ENCODE data around the gene NEUROG1.

The NEUROG1 gene

DNA sequence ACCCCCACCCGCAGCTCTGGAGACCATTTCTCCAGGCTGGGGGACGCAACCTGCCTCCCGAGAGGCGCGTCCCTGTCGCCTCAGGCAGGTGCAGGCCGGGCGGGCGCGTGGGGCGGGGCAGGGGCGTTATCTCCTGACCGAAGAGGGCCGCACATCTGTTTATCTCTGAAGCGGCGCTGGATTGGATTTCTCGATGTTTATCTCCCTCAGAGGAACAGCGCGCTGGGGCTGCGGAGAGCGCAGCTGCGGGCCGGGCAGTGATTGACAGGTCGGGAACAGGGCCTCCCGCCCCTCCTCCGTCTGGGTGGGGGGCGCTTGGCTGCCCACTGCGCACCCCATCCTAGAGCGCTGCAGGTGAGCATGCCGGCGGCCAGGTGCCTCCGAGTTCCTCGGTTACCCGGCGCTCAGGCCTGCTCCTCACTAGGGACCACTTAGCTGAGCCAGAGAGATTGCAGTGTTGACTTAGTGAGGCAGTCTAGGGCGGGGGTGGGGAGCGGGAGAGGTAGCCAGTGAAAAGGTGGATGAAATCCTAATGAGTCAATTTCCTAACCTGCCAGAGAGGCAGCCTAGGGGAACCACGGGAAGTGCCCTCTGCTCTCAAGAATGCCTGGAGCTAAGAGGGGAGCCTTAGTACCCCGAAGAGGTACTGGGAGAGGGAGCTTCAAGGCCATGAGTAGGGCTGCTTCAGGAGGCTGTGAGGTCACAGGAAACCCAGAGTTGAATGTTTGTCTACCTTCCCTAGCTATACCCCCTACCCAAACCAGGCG is 44.0 kb downstream of the NEUROG1 start:
- DNase-seq: peak; percentile 81

DNA sequence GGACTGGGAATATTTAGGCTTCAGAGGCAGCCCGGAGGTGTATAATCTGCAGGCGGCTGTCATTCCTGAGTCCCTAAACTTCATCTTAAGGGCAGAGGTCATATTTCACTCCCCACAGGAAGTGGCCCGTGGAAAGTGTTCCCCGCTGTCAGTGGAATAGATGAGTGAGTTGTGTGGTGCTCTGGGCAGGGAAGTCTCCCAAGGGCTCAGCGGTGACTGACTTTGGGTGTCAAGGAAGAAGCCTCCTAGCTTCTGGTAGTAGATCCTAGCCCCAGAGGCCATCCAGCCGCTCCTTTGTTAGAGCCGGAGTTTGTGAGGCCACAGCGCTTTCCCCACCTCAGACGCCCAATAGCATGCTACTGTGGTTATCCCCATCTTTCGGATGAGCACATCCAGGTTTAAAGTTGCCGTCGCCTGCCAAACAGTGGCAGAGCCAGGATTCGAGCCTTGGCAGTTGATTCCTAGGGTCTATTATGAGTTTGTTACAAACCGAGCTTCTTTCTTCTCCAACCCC is 44.7 kb downstream of the NEUROG1 start:
- no peak for DNase-seq

DNA sequence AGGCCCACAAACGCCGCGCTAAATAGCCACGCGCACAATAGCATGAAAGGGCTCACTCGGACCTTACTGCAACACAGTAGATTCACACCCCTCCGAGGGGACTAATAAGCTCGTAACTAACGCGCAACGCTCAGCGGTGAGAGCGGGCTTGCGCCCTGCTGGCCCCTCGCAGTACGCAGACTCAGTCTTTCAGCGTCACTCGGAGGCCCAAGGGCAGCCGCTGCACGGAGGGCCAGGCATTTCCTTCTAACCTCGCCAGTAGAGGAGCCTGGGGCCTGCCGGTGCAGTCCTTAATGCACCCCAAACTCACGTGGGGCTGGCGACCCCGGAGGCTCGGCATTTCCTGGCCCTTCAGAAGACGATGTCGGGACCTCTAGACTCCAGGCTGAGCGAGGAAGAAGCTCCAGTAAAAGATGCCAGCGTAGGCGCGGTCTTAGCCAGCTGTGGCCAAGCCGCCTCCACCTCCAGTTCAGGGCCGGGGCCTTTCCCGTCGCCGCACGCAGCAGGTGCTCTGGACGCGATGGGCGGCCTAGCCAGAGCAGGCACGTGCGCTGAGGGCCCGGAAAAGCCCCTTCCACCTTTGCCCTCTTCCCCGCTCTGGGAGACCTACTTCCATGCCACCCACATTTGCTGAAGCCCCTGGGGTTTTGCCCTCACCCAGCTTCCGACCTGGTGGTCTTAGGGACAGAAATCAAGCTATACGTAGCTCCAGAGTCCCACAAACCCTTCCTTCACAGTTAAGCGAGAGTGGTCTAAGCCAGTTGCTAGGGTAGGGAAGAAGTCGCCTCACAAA is 45.3 kb downstream of the NEUROG1 start:
- no peak for DNase-seq

DNA sequence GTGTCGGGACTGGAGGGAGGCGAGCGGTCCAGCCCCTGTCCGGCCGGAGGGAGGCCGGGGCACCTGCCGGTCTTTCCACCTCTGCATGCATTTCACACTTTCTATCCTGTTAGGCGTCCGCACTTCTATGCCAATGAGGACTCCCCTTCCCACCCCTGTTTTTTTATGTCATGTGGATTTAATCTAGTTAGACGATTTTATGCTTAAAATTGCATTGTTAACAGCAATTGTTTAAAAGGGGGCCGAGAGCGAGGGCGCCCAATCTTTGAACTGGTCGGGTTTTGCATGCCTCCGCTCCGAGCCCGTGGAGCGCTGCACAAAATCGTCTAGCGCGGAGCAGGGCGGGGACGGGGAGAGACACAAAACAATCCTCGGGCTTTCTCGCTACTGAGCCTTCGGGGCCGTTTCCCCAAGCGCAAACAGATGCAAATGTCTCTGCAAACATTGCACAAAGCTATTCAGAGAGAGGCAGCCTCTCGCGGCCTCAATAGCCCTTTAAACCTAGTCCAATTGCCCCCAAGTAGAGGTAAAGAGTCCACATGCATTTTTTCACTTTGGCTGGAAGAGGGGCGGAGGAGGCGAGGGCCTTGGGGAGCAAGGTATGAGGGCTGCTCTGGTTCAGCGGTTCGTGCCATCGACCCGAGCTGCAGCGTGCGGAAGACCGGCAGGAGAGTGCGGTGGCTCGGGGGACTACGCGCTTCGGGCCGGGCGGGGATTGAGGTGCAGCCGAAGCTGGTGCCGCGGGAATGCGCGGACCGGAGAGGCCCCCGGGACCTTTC is 46.1 kb downstream of the NEUROG1 start:
- DNase-seq: peak; percentile 42

DNA sequence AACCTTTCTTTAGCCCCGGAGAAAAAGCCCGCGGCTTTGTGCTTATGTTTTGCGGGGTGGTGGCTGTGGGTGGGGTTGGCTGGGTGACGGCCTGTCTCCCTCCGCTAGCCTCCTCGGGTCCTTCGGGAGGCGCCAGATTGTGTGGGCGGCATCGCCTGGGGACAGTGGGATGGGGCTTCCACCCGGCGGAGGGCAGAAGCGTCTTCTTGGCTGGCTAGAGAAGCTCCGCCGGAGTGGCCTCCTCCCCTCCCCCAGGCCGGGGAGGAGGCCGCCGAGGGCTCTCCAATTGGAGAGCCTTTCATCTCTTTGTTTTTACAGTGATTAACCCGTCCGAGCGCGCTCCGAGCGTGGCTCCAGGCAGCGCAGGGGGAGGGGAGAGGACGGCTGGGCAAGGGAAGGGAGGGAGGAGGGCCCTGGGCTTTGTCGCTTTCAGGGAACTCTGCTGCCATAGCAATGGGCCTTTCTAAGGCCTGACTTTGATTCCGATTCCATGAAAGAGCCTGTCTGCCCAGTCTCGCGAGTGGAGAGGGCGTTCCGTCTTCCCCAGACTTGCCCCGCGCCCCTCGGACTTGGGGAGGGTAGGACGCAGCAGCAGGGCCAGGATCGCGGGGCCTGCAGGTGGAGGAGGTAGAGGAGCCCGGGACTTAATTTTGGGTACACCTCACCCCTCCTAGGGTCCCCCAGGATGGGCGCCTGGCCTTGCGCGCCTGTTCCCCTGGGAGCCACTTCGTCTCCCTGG is 46.9 kb downstream of the NEUROG1 start:
- DNase-seq: peak; percentile 71

DNA sequence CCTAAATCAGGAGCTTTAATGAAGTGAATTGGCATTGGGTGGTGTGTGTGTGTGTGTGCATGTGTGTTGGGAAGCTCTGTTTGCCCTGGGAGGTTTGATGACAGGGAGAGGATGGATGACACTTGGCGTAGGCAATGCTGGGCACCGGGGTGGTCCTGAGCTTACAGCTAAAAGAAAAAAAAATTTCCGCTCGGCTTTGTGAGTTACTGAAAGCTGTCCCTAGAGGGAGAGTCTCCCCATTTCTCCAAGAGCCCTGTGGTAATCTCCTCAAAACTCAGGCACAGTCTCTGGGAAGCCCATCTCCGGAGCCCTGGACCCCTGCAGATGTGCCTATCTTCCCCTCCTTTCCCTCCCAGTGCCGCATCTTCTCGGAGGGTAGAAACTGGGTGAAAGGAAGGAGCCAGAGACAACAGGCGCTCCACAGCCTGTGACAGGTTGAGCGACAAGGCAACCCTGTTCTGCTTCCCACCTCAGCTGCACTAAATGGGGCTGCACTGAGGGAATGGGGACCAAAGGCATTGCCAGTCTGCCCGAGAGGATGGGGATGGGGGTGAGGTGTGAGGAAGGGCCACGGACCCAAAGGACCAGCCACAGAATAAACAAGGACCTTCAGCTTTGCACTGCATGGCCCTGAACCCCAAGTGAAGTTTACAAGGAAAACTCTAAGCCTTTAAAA is 47.8 kb downstream of the NEUROG1 start:
- DNase-seq: no peak

DNA sequence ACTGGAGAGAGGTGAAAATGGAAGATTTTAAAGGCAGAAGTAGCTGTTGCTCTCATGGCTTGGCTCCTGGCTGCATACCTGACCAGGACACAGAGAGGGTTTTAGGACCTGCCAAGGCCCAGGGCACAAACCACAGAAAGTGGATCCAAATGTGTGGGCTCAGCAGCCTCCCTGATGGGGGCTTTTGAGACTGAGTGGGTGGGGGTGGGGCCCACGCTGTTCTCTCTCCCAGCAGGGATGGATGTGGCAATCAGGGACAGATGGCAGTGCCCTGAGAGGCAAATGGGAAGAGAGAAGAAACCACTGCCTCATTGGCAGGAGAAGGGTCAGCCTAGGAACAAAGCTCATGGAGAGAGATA is 48.7 kb downstream of the NEUROG1 start:
- DNase-seq: no peak

DNA sequence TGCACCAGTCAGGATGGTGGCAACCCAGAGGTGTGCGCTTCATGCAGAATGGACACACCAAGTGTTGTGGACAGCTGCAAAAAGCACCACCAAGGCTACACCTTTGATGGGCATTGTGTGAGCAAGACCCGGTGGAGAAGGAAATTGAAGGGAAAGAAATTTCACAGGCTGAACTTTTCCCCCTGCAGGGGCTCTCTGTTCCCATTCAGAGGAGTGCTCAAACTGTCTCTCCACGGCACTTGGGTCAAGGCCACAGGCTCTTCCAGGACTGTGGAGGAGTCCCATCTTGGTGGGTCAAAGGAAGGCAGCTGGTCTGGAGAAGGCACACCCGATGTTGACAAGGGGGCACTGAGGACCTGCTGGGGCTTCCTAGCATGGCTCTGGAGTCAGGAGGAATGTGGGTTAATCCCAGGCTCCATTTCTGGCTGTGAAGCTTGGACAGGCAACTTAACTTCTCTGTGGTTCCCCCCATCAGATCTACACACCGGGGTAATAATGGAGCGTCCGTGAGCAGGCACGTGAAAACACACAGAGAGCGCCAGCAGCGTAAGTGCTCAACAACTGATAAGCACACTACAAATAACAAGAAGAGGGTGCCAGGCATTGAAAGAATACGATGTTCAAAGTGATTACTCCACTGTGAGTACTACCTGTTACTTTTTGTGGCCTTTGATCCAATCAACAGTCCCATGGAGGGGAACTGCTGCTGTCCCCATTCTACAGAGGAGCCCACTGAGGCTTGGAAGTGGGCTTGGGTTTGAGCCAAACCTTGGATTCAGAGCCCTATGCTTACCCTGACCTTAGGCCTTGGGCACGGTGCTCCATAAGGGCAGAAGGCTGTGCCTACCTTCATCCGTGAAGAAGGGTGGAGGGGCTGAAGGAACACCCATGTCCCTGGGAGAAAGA is 49.4 kb downstream of the NEUROG1 start:
- no peak for DNase-seq

DNA sequence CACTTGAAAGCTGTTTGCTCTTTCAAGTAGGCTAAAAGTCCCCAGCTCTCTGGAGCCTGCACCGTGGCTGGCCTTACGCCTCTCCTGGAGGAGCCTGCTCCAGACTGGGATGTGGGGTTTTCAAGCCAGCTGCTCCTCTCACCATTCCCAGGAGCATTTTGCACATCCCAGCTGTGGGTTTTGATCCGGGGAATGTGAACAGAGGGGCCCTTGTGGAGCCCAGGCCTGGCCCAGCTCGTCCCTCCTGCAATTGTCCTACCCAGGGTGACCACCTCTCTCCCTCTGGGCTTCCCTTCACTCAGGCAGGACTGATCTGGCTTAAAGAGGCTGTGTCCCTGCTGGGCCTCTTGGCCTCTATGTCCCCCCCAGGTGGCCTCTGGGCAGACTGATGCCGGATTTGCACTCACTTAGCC is 51.1 kb downstream of the NEUROG1 start:
- no peak for DNase-seq

All from NCI-H1092 treated with DMSO at 0.1 percent for 48 hours (cell line).